ENCODE data around the gene ZNF862.

- TF ChIP-seq ZNF8 (CRISPR knock-in tag; IDR thresholded peaks at IDR 0.05) (no peak), CSDC2 (CRISPR knock-in tag; IDR thresholded peaks at IDR 0.05) (no peak), ZFP3 (CRISPR knock-in tag; IDR thresholded peaks at IDR 0.05) (no peak), ZFP30 (CRISPR knock-in tag; IDR thresholded peaks at IDR 0.05) (no peak), ARNTL (CRISPR knock-in tag; IDR thresholded peaks at IDR 0.05; ENCODE audit: borderline replicate concordance, low read depth) (no peak), BACH2 (CRISPR knock-in tag; IDR thresholded peaks at IDR 0.05; ENCODE audit: borderline replicate concordance) (no peak), PATZ1 (CRISPR knock-in tag; IDR thresholded peaks at IDR 0.05; ENCODE audit: borderline replicate concordance) (no peak), PPARA (CRISPR knock-in tag; IDR thresholded peaks at IDR 0.05; ENCODE audit: borderline replicate concordance) (no peak), ESRRG (CRISPR knock-in tag; IDR thresholded peaks at IDR 0.05) (no peak), RARB (CRISPR knock-in tag; IDR thresholded peaks at IDR 0.05) (no peak), GLIS3 (CRISPR knock-in tag; IDR thresholded peaks at IDR 0.05) (no peak)
These were observed 47.2 kb downstream of the ZNF862 start for GRCh38 chr7:149885191-149886017.

Data from SK-N-SH treated with all-trans-retinoic acid at 6 μM for 48 hours (cell line).